Endothelial cell (in vitro differentiated cells): ENCODE measurements around the gene NR2C2. TPM values are rescaled to one million over a fixed set of nuclear protein-coding genes. Genes with fewer than 3 reads are reported as not detected.
"Not testable (repeated sequence)": the region's sequence is repeated elsewhere in the genome, so short reads cannot be mapped to it uniquely, and the experiment has no call there.

Experiments
- DNase-seq: peaks from one replicate; pipeline ENCODE4 v3.0.0; 2021; ENCODE audit warnings: low spot score
- H3K27ac Mint-ChIP-seq: one replicate; pipeline ENCODE4 v1.8.0; 2021; ENCODE audit warnings: mixed read lengths, inconsistent platforms; ENCODE audit not compliant: unreplicated experiment
- H3K27me3 Mint-ChIP-seq: one replicate; pipeline ENCODE4 v1.8.0; 2021; ENCODE audit warnings: mild to moderate bottlenecking, moderate library complexity, mixed read lengths, inconsistent platforms; ENCODE audit not compliant: unreplicated experiment
- H3K36me3 Mint-ChIP-seq: one replicate; pipeline ENCODE4 v1.8.0; 2021; ENCODE audit warnings: mild to moderate bottlenecking, low read depth, mixed read lengths, inconsistent platforms; ENCODE audit not compliant: unreplicated experiment
- H3K4me1 Mint-ChIP-seq: one replicate; pipeline ENCODE4 v1.8.0; 2021; ENCODE audit warnings: mild to moderate bottlenecking, mixed read lengths, inconsistent platforms; ENCODE audit not compliant: unreplicated experiment
- H3K4me3 Mint-ChIP-seq: one replicate; pipeline ENCODE4 v1.8.0; 2021; ENCODE audit warnings: mild to moderate bottlenecking, mixed read lengths, inconsistent platforms; ENCODE audit not compliant: unreplicated experiment
- H3K9me3 Mint-ChIP-seq: one replicate; pipeline ENCODE4 v1.8.0; 2021; ENCODE audit warnings: mixed read lengths, inconsistent platforms; ENCODE audit not compliant: unreplicated experiment
- total RNA-seq: library from RNA; stranded (reverse); fragmentation: NEBNext Ultra II Directional; extraction: Animal tissue kit (Norgen Biotek cat#: 25700); gene quantifications from one replicate; pipeline ENCODE4 v1.2.1, GENCODE V29; 2021; ENCODE audit not compliant: unreplicated experiment
- TF ChIP-seq, protein P1 (sequence below): fragments of 200-600 bp; sonication (generic); IDR thresholded peaks from one replicate; pipeline ENCODE4 v1.5.0; 2021; ENCODE audit warnings: antibody characterized with exemption; ENCODE audit not compliant: unreplicated experiment

Gene NR2C2
- total RNA-seq, 1 donor from 2014 or later: 49.1 TPM

DNA sequence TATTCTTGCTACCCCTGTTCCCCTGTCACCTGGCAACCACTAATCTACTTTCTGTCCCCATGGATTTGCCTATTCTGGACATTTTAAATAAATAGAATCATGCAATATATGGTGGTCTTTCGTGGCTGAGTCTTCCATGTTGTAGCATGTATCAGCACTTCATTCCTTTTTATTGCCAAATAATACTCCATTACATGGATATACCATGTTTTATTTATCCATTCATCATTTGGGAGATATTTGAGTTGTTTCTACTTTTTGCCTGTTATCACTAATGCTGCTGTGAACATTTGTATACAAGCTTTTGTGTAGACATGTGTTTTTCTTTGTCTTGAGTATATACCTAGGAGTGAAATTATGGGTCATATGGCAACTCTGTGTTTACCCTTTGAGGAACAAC, 50.6 kb downstream of the NR2C2 start:
- no peak overlapping the region for H3K4me3 Mint-ChIP-seq
- no peaks in the 10 kb centered on the region for H3K27me3 Mint-ChIP-seq
- TF ChIP-seq, protein P1, sequence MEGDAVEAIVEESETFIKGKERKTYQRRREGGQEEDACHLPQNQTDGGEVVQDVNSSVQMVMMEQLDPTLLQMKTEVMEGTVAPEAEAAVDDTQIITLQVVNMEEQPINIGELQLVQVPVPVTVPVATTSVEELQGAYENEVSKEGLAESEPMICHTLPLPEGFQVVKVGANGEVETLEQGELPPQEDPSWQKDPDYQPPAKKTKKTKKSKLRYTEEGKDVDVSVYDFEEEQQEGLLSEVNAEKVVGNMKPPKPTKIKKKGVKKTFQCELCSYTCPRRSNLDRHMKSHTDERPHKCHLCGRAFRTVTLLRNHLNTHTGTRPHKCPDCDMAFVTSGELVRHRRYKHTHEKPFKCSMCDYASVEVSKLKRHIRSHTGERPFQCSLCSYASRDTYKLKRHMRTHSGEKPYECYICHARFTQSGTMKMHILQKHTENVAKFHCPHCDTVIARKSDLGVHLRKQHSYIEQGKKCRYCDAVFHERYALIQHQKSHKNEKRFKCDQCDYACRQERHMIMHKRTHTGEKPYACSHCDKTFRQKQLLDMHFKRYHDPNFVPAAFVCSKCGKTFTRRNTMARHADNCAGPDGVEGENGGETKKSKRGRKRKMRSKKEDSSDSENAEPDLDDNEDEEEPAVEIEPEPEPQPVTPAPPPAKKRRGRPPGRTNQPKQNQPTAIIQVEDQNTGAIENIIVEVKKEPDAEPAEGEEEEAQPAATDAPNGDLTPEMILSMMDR: no peak
- no peaks in the 10 kb centered on the region for H3K9me3 Mint-ChIP-seq
- peaks cover 3% of the 10 kb centered on the region for H3K36me3 Mint-ChIP-seq
- no peaks in the 10 kb centered on the region for H3K4me1 Mint-ChIP-seq
- no peak overlapping the region for H3K27ac Mint-ChIP-seq
- no peak for DNase-seq

DNA sequence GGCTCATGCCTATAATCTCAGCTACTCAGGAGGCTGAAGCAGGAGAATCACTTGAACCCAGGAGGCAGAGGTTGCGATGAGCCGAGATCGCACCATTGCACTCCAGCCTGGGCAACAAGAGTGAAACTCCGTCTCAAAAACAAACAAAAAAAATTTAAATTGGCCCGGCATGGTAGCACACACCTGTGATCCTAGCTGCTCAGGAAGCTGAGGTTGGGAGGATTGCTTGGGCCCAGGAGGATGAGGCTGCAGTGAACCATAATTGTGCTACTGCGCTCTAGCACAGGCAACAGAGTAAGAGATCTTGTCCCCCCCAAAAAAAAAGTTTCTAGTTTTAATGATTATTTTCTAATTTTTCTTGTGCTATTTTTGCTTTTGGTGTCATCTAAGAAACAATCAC, 51.8 kb downstream of the NR2C2 start:
- H3K4me1 Mint-ChIP-seq, DNase-seq, H3K36me3 Mint-ChIP-seq, H3K27ac Mint-ChIP-seq, H3K4me3 Mint-ChIP-seq, H3K9me3 Mint-ChIP-seq, H3K27me3 Mint-ChIP-seq: not testable (repeated sequence)

DNA sequence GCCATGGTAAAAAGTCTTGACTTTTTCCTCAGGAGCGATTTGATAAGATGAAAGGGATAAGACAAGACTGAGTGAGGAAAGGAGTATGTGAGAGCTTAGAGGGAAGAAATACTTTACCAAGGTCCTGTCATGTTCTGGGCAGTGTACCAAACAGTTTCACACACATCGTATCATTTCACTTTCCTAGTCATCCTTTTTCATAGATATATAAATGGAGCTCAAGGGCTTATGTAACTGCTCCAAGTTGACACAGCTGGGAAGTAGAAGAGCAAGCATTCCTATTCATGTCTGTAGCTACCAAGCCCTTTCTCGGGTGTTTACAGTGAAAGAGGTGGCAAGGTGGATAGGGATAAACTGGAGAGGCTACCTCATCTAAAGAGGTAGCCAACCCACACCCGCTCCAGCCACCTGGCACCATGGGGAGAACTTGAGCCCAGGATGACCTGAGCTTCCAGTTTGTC, 60.3 kb downstream of the NR2C2 start:
- Mint-ChIP-seq H3K27ac (no peak overlapping the region), H3K4me3 (no peak overlapping the region), H3K9me3 (no peaks in the 10 kb centered on the region), H3K4me1 (peaks cover 2% of the 10 kb centered on the region), H3K27me3 (no peaks in the 10 kb centered on the region), H3K36me3 (peaks cover 21% of the 10 kb centered on the region)
- no peak for DNase-seq
- TF ChIP-seq, protein P1: no peak

DNA sequence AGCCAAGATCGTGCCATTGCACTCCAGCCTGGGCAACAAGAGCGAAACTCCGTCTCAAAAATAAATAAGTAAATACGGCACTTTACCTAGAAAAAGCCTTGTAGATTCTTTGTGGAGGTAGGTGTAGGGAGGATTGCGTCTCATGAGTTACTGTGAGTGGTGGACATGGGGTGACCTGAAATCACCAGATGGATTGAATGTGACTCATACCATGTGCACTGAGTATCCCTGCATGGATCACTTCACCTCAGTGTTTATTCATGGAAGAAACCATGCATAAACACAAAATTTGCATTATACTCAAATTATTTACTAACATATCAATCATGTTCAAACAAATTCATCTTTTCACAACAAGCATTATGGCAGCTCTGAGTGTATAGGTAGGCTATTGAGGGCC, 61.8 kb downstream of the NR2C2 start:
- no peaks in the 10 kb centered on the region for H3K27me3 Mint-ChIP-seq

DNA sequence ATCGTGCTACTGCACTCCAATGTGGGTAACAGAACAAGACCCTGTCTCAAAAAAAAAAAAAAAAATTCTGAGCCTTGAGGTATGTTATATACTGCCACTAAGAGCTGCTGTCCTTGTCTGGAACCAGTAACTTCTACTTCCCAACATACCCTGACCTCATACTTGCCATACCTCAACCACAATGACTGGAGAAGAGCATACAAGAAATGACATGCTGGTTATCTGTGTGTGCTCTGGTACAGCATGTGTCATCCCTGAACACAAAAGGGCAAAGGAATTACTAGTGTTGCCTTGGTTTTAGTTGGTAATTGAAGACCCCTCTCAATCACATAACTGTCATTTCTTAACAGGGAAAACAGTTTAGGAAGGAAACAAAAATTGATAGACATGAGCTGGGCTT, 63.3 kb downstream of the NR2C2 start:
- no peak for DNase-seq
- H3K9me3 Mint-ChIP-seq: no peaks in the 10 kb centered on the region
- H3K27me3 Mint-ChIP-seq: no peaks in the 10 kb centered on the region
- peaks cover 2% of the 10 kb centered on the region for H3K4me1 Mint-ChIP-seq
- TF ChIP-seq, protein P1: no peak
- peaks cover 33% of the 10 kb centered on the region for H3K36me3 Mint-ChIP-seq
- H3K4me3 Mint-ChIP-seq: no peak overlapping the region
- H3K27ac Mint-ChIP-seq: no peak overlapping the region

More for the DNA sequence above, 61.8 kb downstream of the NR2C2 start:
- Mint-ChIP-seq H3K9me3 (no peaks in the 10 kb centered on the region), H3K4me3 (no peak overlapping the region), H3K4me1 (peaks cover 2% of the 10 kb centered on the region), H3K36me3 (peaks cover 25% of the 10 kb centered on the region), H3K27ac (no peak overlapping the region)
- DNase-seq: no peak
- TF ChIP-seq, protein P1: no peak
